HG03457 (cell line): ENCODE results near the gene CST9L.
A peak's percentile ranks its signal among the peaks of the same experiment; 100 is the strongest.

Experiments used
- ATAC-seq: cut with Tn5 transposase; IDR thresholded peaks from one replicate; pipeline ENCODE4 v1.9.1; 2021; ENCODE audit warnings: moderate number of reproducible peaks; ENCODE audit not compliant: unreplicated experiment

The CST9L gene, protein sequence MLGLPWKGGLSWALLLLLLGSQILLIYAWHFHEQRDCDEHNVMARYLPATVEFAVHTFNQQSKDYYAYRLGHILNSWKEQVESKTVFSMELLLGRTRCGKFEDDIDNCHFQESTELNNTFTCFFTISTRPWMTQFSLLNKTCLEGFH

DNA sequence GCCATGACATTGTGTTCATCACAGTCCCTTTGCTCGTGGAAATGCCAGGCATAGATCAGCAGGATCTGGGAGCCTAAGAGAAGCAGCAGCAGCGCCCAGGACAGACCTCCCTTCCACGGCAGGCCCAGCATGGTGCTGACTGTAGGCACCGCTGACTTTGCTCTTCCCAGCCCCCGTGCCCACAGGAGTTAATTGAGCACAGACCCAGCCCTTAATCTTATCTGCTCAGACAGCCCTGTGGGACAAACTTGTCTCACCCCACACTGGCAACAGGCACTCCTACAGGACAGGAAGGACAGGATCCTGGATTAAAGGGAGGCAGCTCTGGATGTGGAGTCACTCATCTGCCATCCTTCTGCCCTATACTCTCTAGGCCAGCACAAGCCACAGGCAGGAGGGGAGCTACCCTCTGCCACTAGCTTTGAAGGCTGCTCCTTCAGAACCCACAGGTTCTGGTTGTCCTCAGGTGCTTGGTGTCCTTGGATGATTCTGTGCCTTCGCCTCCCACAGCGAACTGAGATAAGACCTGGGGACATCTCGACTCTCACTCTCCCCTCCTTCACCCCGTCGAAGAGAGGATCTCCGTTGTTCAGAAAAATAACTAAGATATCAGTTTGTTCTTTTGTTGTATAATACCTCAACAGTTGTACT, at the start of gene CST9L:
TSS of gene CST9L (minus strand) at position 165 of the 651 bp plus-strand sequence. CDS start at position 131, 34 bp downstream.
- no peak for ATAC-seq

DNA sequence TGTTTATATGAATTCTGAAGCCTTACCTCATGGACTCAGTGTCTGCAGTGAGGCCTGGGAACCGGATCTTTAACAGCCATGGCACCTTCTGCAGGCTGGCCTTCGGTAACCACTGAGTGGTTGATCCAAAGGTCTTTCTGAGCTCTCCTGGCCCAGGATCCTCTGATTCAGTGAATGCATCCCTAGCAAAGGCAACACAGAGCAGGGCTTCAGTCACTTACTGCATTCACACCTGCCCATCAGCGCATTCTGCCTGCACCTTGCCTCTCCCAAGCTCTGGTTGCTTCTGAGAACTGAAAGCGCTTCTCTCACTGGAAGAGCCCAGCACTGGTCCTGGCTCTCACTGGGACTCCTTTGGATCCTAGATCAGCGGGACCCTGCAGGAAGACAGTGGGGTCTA, 45.9 kb upstream of the CST9L start:
- ATAC-seq: no peak

DNA sequence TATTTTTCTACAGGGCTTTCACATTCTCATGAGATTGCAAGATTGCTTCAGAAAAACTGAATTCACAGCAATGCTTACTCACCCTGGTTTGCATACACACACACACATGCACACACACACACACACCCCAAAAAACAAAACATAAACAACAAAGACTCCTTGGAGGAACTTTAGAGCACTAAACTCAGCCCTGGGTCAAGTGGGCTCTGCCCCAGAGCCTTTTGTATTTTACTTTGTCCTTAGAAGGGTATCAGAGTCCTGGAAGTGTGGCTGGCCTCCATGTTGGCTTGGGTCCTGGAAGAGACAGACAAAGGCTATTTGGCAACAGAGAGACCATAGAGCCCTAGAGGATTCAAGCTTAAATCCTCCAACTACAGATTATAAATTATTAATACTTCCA, 45.4 kb upstream of the CST9L start:
- ATAC-seq: no peak

DNA sequence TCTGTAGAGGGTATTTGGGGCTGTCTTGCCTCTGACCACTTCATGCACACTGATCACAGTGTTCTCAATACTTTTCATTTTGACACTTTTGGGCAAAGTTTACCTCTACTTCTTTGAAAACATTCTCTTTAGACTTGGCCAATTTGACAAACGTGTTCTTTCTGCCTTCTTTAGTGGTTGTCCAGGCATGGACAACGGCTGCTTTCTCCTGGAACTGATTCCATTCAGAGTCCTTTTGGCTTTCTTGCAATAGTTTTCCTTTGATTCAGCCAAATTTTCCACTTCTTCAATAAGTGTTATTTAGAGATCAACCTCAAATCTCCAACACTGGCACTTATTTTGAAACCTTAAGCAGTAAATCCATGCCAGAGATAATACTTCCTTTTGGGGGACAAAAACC, 44.1 kb upstream of the CST9L start:
- ATAC-seq: no peak

DNA sequence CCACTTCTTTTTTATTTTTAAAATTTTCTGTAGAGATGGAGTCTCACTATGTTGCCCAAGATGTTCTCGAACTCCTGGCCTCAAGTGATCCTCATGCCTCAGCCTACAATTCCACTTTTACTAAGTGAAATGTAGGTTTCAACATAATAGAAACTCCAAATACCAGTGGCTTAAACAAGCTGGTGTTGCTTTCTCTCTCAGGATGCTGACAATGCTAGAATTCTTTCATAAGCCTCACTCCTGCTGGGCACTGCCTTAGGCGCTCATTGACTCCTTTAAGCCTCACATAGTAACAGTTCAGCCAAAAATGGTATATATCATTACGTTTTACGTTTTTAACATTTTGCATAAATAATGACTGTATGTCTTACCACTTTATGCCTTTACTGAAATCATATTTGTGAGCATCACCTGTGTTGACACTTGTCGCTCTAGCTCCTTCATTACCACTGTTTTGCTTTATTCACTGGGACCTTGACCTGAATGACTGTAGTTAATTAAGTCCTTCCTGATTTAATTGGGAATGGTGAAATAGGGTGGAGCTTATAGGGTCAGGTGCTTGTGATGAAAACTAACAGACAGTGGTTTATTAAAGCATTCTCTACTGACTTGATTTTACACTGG, 41.3 kb upstream of the CST9L start:
- no peak for ATAC-seq

DNA sequence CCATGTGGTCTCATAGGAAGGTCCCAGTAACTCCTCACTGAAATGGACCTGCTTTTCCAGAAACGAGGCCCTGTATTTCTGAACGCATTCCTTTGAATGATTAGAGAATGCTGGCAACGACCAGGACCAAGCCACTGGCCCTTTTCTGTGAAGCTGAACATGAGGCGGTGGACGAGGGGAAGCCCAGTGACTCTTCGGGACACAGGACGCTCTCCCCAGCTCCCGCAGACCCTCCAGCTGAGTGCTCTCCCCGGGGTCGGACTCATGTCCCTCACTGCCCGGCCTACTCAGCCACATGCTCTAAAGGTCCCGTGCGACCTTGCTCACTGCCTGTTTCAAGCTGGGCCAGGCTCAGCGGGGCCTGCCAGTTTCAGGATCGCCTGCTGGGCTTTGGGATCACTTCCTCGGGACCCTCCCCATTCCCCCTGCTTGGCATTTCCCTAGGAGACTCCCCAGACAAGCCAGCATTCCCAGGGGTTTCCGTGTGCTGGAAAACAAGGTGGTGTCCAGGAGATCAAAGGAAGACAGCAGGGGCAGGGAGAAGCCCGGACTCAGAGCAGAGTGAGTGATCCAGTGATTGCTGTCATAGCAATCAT, 40.1 kb upstream of the CST9L start:
- ATAC-seq: no peak

DNA sequence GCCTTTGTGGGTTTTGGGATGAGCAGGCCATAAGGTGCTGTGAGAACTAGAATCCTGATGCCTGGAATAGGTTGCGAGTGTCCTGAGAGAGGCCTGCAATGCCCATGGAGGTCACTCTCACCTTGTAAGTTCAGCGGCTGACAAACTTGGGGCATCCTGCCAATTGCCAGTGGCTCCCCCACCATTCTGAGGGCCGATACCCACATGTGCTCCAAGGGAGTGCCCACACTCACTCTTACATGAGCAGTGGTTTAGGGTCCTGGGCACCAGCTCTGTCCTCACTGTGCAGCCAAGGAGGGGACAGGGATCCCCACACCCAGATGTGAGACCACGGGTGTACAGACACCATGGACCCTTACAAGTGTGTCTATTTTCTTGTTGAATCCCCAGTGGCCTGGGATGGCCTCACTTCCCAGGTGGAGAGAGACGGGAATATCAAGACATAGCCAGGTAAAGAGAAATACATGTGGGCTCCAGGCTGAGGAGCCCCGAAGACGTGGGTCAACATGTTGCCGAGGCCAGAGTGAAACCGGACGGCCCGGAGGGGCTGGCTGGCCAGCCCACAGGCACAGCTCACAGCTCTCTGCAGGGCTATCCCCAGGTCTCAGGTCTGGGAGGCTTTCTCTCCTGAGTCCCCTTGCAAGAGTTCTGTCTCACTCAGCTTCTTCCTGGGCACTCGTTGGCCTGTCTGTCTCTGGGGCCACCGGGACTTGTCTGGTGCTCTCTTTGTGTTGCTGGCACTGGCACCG, 39.4 kb upstream of the CST9L start:
- ATAC-seq: no peak

DNA sequence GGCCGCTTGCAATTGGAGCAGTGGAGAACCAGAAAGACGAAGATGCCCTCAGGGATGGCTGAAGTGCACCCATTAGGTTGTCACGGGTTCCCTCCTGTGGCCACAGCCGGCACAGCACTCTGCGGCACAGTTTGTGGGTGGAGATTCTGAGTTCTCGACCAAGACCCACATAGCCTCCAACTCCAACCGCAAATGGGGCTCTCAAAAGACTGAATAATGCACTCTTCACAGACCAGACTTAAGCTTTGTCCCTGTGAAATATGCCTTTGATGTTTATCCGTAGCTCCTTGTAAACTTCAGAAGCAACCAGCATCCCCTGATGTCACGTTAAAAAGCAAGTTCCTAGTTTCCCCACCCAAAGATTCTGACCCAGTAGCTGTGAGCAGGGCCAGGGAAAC, 38.4 kb upstream of the CST9L start:
- ATAC-seq: peak; percentile 83

DNA sequence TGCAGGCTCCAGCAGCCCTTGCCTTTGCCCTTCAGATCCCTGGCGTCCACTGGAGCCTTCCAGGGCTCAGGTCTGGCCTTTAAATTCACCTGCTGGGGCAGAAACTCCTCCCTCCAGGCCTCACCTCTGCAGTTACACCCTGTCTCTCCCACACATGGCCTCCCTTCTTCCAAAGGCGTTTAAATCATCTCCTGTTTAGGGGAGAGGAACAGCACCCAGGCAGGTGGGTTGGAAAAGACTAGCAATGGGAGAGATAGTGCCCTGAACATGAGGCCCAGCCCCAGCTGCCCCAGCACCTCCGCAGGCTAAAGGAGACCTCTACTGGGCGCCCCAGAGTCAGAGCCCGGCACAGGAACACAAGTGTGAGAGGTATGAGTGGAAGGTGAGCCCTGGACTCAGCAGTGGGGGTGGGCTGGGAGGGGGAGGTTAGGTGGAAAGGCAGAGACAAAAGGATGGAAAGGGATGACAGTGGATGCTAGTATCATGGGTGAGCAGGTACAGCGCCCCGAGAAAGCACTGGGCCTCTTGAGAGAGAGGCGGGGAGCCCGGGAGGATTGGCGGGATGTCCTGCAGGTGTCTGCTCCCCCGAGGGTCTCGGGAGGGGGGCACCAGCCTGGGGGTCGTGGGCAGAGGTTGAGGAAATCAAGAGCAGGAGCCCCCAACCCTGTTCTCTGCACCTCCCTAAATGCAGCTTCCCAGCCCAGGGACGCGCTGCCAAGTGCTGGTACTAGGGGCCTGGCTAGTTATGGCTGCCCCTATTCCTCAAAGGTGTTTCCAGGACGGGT, 37.8 kb upstream of the CST9L start, which contains the start of gene CST9:
TSS of gene CST9 (minus strand) at position 51 of the 785 bp plus-strand sequence. CDS start 53 bp downstream, outside the sequence.
- no peak for ATAC-seq

DNA sequence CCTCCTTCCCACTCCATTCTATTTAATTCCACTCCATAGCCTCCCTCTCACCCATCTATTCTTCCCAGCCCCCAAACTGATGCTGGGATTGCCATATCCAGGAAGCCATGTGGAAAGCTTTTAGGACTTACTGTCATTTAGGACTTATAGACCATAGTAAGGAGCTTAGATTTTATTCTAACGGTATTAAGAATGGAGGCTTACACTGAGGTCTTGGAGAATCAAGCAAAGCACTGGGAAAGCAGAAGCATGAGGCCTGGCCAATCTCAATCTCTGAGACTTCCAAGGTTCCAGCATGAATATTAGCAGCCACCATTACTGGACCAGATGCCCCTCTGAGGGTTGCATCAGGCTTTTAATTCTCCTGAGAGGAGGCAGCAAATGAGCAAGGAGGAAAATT, 36.0 kb upstream of the CST9L start:
- ATAC-seq: no peak

DNA sequence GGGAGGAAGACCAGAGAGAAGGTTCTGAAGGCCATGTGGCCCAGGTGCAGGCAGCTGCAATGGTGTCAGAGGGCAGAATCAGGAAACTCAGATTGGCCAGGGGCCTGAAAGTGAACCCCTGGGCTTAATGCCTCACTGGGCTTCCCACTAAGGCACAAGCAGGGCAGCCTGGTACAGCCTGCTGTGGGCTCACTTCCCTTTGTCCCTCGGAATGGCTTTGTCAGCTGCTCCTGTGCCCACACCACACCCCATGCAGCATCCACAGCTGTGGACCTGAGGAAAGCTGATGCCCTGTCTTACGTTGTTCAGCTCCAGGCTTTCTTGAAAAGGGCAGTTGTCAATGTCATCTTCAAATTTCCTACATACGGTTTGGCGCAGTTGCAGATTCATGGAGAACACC, 35.0 kb upstream of the CST9L start:
- ATAC-seq: no peak

DNA sequence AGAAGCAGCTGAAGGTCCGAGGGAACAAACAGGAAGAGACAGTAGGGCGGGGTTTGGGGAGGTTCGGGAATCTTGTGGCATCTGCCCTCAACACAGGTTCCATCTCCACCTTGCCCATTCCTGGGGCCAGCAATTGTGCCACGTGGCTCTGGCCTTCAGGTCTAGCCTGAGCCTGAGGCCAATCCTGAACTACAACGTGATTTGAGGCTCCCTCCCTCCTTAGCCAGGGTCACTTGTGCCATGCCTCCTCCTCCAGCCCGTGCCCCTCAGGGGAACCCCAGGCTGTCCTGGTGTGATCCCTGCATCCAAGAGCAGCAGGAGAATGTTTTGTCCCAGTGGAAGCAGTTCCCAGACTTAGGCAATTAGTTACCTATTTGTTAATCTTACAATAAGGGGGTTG, 34.4 kb upstream of the CST9L start:
- no peak for ATAC-seq

DNA sequence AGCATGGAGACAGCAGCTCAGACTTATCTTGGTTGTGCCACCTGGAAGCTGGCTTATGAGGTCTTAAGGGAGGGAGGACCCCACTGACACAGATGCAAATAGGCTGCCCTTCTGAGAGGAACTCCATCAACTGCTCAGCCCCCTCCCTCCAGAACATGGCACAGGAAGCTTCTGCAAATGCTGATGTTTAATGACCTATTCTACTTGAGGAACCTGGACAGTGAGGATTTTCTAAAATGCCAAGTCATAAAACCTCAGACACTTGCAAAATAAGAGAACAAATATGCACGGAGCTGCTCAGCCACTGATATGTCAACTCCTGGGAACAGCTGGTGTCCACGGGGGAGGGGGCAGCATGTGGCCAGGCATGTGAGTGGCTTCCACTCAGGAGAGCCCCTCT, 34.0 kb upstream of the CST9L start:
- ATAC-seq: no peak

DNA sequence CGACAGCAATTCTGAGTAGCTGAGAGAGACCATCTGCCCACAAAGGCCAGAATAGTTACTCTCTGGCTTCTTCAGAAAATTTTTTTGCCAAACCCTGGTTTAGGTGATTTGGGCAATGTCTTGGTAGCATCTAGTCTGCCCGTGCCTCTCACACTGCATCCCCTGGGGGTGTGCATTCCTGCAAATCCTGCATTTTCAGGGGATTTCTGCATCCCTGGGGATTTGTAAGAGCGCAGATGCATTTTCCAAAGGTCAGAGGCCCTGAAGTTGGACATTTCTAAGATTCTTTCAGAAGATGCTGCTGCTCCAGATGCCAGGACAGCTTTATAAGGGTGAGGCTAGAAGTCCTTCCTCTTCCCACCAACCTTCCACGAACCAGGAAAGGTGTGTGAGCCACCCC, 33.4 kb upstream of the CST9L start:
- ATAC-seq: no peak

DNA sequence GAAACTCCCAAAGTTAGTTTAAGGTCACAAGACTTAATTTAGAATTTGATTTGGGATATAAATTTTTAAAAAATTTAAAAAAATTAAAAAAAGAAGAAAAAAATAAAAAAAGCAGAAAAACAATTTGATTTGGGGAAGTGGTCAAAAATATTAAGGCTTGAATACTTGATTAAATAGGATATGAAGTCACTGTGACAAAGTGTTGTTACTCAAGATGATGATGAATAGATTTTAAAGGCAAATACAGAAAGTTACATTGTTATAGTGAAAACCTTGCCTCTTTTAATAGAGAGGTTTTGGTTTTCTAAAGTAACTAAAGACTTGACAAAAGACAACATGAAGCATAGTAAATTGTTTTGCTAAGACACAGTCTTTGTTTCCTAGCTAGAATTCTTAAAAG, 30.2 kb upstream of the CST9L start:
- no peak for ATAC-seq

DNA sequence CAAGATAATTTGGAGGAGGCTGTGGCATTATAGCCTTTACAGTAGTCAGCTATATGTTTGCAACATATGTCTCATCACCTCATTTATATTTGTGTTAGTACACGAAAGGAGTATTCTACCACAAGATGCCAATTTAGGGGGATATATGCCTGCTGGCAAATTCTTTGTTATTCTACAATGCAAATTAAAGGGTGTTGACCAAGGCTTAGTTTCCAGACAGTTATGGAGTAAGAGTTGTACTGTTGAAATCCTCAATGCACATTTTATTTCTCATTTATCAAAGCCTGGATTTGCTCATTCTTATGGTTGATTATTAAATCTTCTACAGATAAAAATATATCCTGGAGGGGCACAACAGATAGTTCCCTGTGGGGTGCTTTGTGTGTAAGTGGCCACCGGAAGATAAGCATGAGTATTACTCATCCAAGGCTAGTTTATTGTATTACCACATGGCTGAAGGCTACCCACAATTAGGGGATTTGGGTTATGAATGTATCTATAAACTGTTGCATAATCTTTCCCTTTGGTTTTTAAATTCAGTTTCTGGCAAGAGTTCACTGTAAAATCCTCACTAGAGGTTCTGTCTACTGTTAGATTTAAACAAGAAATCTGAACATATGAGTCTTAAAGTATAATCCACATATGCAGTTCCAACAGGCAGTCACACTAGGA, 28.4 kb upstream of the CST9L start:
- no peak for ATAC-seq

DNA sequence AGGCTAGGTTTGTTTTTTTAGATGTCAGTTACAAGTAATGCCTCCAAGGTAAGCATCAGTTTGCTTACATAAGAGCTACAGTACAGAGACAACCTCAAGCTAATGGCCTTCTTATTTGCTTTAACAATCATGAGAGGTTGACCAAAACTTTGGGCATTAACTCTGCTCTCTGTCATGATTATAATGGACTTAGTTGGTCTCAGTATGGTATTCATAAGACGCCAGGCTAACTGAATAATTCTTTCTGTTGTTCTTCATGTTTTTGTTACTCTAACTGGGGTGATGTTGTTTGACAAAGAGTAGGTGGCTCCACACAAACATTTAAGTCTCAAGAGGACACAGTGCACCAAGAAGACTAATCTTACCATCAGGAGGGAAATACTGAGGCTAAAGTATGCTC, 27.7 kb upstream of the CST9L start:
- ATAC-seq: no peak

DNA sequence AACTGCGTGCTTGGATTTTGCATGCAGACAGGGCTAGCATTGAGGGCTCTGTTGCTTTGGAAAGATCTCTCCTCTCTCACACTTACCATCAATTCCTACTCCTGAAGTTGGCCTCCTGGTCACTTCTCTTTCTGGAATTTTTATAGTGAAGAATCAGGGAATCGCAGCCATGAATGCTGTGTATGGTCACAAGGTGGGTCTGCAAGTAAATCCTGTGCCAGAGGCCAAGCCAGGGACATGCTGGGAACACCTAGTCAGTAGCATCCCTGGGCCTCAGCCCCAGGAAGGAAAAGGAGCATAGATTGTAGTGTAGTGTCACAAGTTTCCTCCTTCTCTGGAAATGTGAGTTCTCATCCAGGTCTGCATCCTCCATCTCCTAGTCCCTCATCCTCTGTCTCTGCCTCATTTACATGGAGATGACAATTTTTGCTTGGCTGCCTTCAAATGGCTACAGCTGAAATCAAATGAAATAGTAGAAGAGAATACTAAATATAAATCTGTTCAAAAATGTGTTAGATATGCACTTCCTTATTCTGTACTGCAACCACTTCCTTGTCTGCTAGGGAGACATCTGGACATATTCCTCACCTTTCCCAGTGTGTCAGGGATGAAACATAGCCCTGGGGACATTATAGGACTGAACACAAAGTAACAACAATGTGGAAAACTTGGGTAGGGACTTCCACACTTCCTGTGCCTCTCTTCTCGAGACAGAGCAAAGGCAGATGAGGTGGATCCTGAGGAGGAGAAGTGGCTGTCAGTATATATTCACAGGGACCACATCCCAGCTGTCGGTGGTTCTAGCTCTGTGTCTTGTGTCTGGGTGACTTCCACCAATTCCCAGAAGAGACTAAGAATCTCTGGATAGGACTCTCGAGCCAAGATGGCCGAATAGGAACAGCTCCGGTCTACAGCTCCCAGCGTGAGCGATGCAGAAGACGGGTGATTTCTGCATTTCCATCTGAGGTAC, 20.4 kb upstream of the CST9L start:
- no peak for ATAC-seq

DNA sequence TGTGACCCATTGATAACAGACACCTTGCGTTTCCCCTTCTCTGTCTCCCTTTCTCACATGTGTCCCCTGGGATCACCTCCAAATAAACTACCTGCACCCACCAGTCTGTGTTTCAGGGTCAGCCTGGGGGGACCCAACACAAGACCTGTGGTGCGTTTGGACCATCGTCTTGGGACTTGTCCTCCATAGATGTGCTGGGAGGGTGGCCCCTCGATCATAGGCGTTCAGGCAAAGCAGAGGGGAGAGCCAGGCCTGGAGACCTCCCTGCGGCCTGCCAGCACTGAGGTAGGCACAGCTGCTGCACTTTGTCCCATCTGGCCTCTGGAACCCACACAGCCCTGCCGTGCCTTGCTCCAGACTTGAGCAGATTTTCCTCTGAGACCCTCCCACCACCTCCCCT, 19.3 kb upstream of the CST9L start:
- ATAC-seq: no peak
